ENCODE results near the gene EIF4G1.

Gene EIF4G1

GRCh38 chr3:184291738-184292445 lies 22.5 kb upstream of the EIF4G1 start:
- H3K36me3 ChIP-seq (ENCODE audit: control insufficient read depth, insufficient read depth, low read length) = no peaks in the 10 kb centered on the region
- H3K4me3 ChIP-seq (ENCODE audit: low read length) = no peak overlapping the region
- no peaks in the 10 kb centered on the region for H3K9me3 ChIP-seq (ENCODE audit: control insufficient read depth, low read length)
- no peaks in the 10 kb centered on the region for H3K4me1 ChIP-seq (ENCODE audit: control insufficient read depth, insufficient read depth, low read length)
- H3K9ac ChIP-seq (ENCODE audit: low read length) = no peak overlapping the region
- peaks cover 6% of the 10 kb centered on the region for H3K27me3 ChIP-seq (ENCODE audit: control insufficient read depth, insufficient read depth, low read length)

- Histone ChIP-seq H3K36me3 (ENCODE audit: control insufficient read depth, insufficient read depth, low read length) (no peaks in the 10 kb centered on the region), H3K9ac (ENCODE audit: low read length) (no peak overlapping the region), H3K4me1 (ENCODE audit: control insufficient read depth, insufficient read depth, low read length) (peaks cover 7% of the 10 kb centered on the region)
Observed at GRCh38 chr3:184295771-184296170, 18.6 kb upstream of the EIF4G1 start.

GRCh38 chr3:184296616-184297015 lies 17.8 kb upstream of the EIF4G1 start:
- Histone ChIP-seq H3K4me3 (ENCODE audit: low read length) (no peak overlapping the region), H3K9ac (ENCODE audit: low read length) (no peak overlapping the region), H3K36me3 (ENCODE audit: control insufficient read depth, insufficient read depth, low read length) (peaks cover under 1% of the 10 kb centered on the region), H3K4me1 (ENCODE audit: control insufficient read depth, insufficient read depth, low read length) (peaks cover 7% of the 10 kb centered on the region), H3K27me3 (ENCODE audit: control insufficient read depth, insufficient read depth, low read length) (peaks cover 6% of the 10 kb centered on the region), H3K9me3 (ENCODE audit: control insufficient read depth, low read length) (no peaks in the 10 kb centered on the region)

More at GRCh38 chr3:184295771-184296170, 18.6 kb upstream of the EIF4G1 start:
- peaks cover 6% of the 10 kb centered on the region for H3K27me3 ChIP-seq (ENCODE audit: control insufficient read depth, insufficient read depth, low read length)
- no peak overlapping the region for H3K4me3 ChIP-seq (ENCODE audit: low read length)
- no peaks in the 10 kb centered on the region for H3K9me3 ChIP-seq (ENCODE audit: control insufficient read depth, low read length)

DNA sequence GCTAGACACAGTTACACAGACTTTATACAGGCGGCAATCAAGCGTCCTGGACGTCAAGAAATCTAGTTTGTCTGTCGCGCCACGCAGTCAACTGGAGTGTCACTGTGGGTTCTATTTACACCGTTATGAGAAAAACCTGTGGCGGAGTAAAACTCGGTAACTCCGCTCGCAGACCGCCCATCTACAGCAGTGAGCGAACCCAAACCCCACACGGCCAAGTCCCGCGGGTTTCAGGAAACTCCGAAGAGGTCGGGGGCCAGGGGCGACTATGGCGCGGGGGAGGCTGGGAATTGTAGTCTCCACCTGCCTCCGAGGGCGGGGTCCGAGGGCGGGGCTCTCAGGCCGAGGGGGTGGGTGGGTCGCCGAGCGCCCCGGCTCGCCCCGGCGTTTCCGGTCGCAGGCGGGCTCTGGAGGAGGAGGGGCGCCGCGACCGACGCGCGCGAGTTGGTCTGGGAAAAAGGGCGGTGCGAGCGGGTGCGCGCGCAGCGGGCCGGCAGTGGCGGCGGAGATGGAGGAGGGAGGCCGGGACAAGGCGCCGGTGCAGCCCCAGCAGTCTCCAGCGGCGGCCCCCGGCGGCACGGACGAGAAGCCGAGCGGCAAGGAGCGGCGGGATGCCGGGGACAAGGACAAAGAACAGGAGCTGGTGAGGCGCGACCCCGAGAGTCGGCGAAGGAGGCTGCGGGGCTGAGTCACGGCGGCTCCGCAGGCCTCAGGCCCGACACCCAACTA lies 15.5 kb upstream of the EIF4G1 start, which contains the start of gene PSMD2:
TSS of gene PSMD2 (plus strand) at position 483 of the 729 bp plus-strand sequence. CDS start at position 509, 26 bp downstream.
- H3K9me3 ChIP-seq (ENCODE audit: control insufficient read depth, low read length) = no peaks in the 10 kb centered on the region
- H3K4me3 ChIP-seq (ENCODE audit: low read length) = peak within 1 kb of the TSS; percentile 38
- peaks cover 7% of the 10 kb centered on the region for H3K4me1 ChIP-seq (ENCODE audit: control insufficient read depth, insufficient read depth, low read length)
- peaks cover 15% of the 10 kb centered on the region for H3K36me3 ChIP-seq (ENCODE audit: control insufficient read depth, insufficient read depth, low read length)
- peak within 1 kb of the TSS; percentile 85 for H3K9ac ChIP-seq (ENCODE audit: low read length)
- H3K27me3 ChIP-seq (ENCODE audit: control insufficient read depth, insufficient read depth, low read length) = no peaks in the 10 kb centered on the region

- H3K4me3 ChIP-seq (ENCODE audit: low read length) = peak overlapping the region; percentile 14
- peaks cover 15% of the 10 kb centered on the region for H3K36me3 ChIP-seq (ENCODE audit: control insufficient read depth, insufficient read depth, low read length)
- H3K9me3 ChIP-seq (ENCODE audit: control insufficient read depth, low read length) = no peaks in the 10 kb centered on the region
- H3K27me3 ChIP-seq (ENCODE audit: control insufficient read depth, insufficient read depth, low read length) = no peaks in the 10 kb centered on the region
- peak overlapping the region; percentile 79 for H3K9ac ChIP-seq (ENCODE audit: low read length)
- peaks cover 7% of the 10 kb centered on the region for H3K4me1 ChIP-seq (ENCODE audit: control insufficient read depth, insufficient read depth, low read length)
Observed at GRCh38 chr3:184299488-184300377, 14.7 kb upstream of the EIF4G1 start.

GRCh38 chr3:184300378-184300720 lies 14.1 kb upstream of the EIF4G1 start:
- Histone ChIP-seq H3K27me3 (ENCODE audit: control insufficient read depth, insufficient read depth, low read length) (no peaks in the 10 kb centered on the region), H3K4me1 (ENCODE audit: control insufficient read depth, insufficient read depth, low read length) (peaks cover 7% of the 10 kb centered on the region), H3K9ac (ENCODE audit: low read length) (no peak overlapping the region), H3K9me3 (ENCODE audit: control insufficient read depth, low read length) (no peaks in the 10 kb centered on the region), H3K36me3 (ENCODE audit: control insufficient read depth, insufficient read depth, low read length) (peaks cover 18% of the 10 kb centered on the region), H3K4me3 (ENCODE audit: low read length) (no peak overlapping the region)

DNA sequence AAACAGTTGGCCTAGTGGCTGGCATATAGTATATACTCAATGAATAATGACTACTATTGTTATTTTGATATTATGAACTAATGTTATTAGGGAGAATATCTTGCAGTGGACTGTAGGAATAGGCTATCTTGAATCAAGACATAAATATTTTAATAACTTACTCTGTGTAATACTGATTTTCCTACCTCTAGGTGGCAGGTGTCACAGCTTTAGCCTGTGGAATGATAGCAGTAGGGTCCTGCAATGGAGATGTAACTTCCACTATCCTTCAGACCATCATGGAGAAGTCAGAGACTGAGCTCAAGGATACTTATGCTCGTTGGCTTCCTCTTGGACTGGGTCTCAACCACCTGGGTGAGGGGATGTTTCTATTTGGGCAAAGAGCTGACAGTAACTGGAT lies 8.8 kb upstream of the EIF4G1 start:
- Histone ChIP-seq H3K27me3 (ENCODE audit: control insufficient read depth, insufficient read depth, low read length) (no peaks in the 10 kb centered on the region), H3K9ac (ENCODE audit: low read length) (no peak overlapping the region), H3K36me3 (ENCODE audit: control insufficient read depth, insufficient read depth, low read length) (peaks cover 34% of the 10 kb centered on the region), H3K9me3 (ENCODE audit: control insufficient read depth, low read length) (no peaks in the 10 kb centered on the region), H3K4me3 (ENCODE audit: low read length) (no peak overlapping the region), H3K4me1 (ENCODE audit: control insufficient read depth, insufficient read depth, low read length) (no peaks in the 10 kb centered on the region)

GRCh38 chr3:184306341-184306972 lies 7.9 kb upstream of the EIF4G1 start:
- Histone ChIP-seq H3K4me3 (ENCODE audit: low read length) (no peak overlapping the region), H3K4me1 (ENCODE audit: control insufficient read depth, insufficient read depth, low read length) (no peaks in the 10 kb centered on the region), H3K36me3 (ENCODE audit: control insufficient read depth, insufficient read depth, low read length) (peaks cover 34% of the 10 kb centered on the region), H3K27me3 (ENCODE audit: control insufficient read depth, insufficient read depth, low read length) (no peaks in the 10 kb centered on the region), H3K9me3 (ENCODE audit: control insufficient read depth, low read length) (no peaks in the 10 kb centered on the region), H3K9ac (ENCODE audit: low read length) (no peak overlapping the region)

DNA sequence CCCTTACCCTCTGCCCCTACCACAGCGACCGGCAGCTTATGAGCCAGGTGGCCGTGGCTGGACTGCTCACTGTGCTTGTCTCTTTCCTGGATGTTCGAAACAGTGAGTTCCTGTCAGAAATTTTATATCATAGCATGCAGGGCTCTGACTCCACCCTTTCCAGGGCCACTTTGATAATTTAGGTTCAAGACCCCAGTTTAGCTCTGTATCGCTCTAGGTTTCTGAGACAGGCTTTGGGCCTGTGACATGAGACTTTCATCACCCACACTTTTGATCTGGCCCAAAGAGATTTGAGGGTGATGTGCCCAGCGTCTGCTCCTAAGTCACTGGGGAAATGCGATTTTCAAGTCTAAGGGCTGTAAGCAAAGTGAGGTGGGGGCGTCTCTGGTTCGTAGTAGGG lies 6.5 kb upstream of the EIF4G1 start:
- H3K36me3 ChIP-seq (ENCODE audit: control insufficient read depth, insufficient read depth, low read length) = peaks cover 21% of the 10 kb centered on the region
- no peak overlapping the region for H3K4me3 ChIP-seq (ENCODE audit: low read length)
- no peaks in the 10 kb centered on the region for H3K9me3 ChIP-seq (ENCODE audit: control insufficient read depth, low read length)
- no peaks in the 10 kb centered on the region for H3K4me1 ChIP-seq (ENCODE audit: control insufficient read depth, insufficient read depth, low read length)
- no peak overlapping the region for H3K9ac ChIP-seq (ENCODE audit: low read length)
- no peaks in the 10 kb centered on the region for H3K27me3 ChIP-seq (ENCODE audit: control insufficient read depth, insufficient read depth, low read length)

DNA sequence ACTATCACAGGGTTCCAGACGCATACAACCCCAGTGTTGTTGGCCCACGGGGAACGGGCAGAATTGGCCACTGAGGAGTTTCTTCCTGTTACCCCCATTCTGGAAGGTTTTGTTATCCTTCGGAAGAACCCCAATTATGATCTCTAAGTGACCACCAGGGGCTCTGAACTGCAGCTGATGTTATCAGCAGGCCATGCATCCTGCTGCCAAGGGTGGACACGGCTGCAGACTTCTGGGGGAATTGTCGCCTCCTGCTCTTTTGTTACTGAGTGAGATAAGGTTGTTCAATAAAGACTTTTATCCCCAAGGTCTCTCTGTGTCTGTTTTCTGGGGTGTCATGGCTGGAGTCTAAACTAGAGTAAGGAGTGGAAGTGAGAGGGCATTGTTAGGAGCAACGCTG lies 5.7 kb upstream of the EIF4G1 start:
- H3K4me3 ChIP-seq (ENCODE audit: low read length) = no peak overlapping the region
- no peak overlapping the region for H3K9ac ChIP-seq (ENCODE audit: low read length)
- peaks cover 19% of the 10 kb centered on the region for H3K36me3 ChIP-seq (ENCODE audit: control insufficient read depth, insufficient read depth, low read length)
- H3K4me1 ChIP-seq (ENCODE audit: control insufficient read depth, insufficient read depth, low read length) = no peaks in the 10 kb centered on the region
- H3K27me3 ChIP-seq (ENCODE audit: control insufficient read depth, insufficient read depth, low read length) = no peaks in the 10 kb centered on the region
- no peaks in the 10 kb centered on the region for H3K9me3 ChIP-seq (ENCODE audit: control insufficient read depth, low read length)

DNA sequence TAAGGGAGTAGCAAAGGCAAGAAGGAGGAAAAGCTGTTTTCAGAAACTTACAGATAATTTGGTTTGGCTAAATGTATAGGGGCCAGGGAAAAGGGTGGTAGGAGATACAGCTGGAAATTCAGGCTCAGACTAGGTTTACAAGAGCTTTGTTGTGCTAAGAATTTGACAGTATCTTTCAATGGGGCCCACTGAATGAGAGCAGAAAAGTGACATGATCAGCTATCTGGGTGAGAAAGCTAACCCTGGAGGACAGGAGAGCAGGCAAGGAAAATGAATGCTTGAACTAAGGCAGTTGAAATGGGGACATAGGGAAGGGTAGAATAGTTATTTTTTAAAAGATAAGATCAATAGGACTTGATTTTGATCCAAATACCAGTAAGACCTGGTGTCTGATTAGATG lies 2.8 kb upstream of the EIF4G1 start:
- H3K4me1 ChIP-seq (ENCODE audit: control insufficient read depth, insufficient read depth, low read length) = no peaks in the 10 kb centered on the region
- H3K9me3 ChIP-seq (ENCODE audit: control insufficient read depth, low read length) = no peaks in the 10 kb centered on the region
- H3K27me3 ChIP-seq (ENCODE audit: control insufficient read depth, insufficient read depth, low read length) = no peaks in the 10 kb centered on the region
- H3K9ac ChIP-seq (ENCODE audit: low read length) = no peak overlapping the region
- H3K36me3 ChIP-seq (ENCODE audit: control insufficient read depth, insufficient read depth, low read length) = peaks cover 15% of the 10 kb centered on the region
- no peak overlapping the region for H3K4me3 ChIP-seq (ENCODE audit: low read length)
